K562 (cell line): ENCODE measurements around the gene CERS6. TPM values are rescaled to one million over a fixed set of nuclear protein-coding genes. Genes with fewer than 3 reads are reported as not detected.

Source experiments
- ATAC-seq: fragments of 200-7000 bp; cut with Tn5 transposase; 3 replicates; pipeline ENCODE4 v1.9.1; 2020; ENCODE audit warnings: moderate library complexity
- BruUV-seq: library from RNA; stranded (reverse); fragments of 400-500 nt; replicated peaks from 2 replicates; lab custom pipeline; 2021; lab: Mats Ljungman, UMichigan
- CTCF ChIA-PET: fragments of 300-600 bp; formaldehyde crosslinking; extraction: SDS; loops from one replicate; lab custom pipeline; 2021; ENCODE audit warnings: low intra/inter-chr PET ratio; lab: Yijun Ruan, JAX
- POLR2A ChIA-PET: fragments of 300-600, 350-650 bp; sonication (Branson Sonifier 250); formaldehyde crosslinking; extraction: SDS; loops from one replicate; lab custom pipeline; 2021; ENCODE audit warnings: antibody characterized with exemption, inconsistent platforms; lab: Yijun Ruan, JAX
- DNase-seq, 4 experiments: peaks; one replicate each; pipeline versions ENCODE4 v3.0.0 to v3.0.0-alpha.2; 2011 to 2018; ENCODE audit warnings: low spot score in 3 of 4, mixed read lengths in 3 of 4; ENCODE audit errors: extremely low read depth in 1 of 4
- FAIRE-seq: peaks from 2 replicates; lab custom pipeline; 2011; peaks lifted over from hg19 to GRCh38; lab: Jason Lieb, UNC
- H2AFZ ChIP-seq: 2 replicates; pipeline ENCODE4 v1.6.0; 2011; ENCODE audit warnings: low read depth, low read length, control low read depth, inconsistent platforms
- H3K27ac ChIP-seq: fragments of 200-600 bp; 3 replicates; pipeline ENCODE4 v1.8.0; 2011; ENCODE audit warnings: low read depth, mild to moderate bottlenecking, control low read depth, inconsistent platforms, low read length, moderate library complexity, mixed read lengths; ENCODE audit errors: extremely low read depth
- H3K27me3 ChIP-seq, 2 experiments: fragments of 300-600 bp in 1 of 2; 2 replicates in 1 of 2; 3 replicates in 1 of 2; pipeline versions ENCODE4 v1.6.0 to v1.8.0; 2011; ENCODE audit warnings: inconsistent platforms in 2 of 2, low read length in 2 of 2, mild to moderate bottlenecking in 1 of 2, mixed read lengths in 1 of 2, moderate library complexity in 1 of 2; ENCODE audit not compliant: control insufficient read depth in 2 of 2, insufficient read depth in 2 of 2
- H3K36me3 ChIP-seq: fragments of 300-600 bp; 3 replicates; pipeline ENCODE4 v1.8.0; 2011; ENCODE audit warnings: mild to moderate bottlenecking, low read length, inconsistent platforms; ENCODE audit not compliant: control insufficient read depth, insufficient read depth
- H3K4me1 ChIP-seq, 2 experiments: fragments of 200-600 bp in 1 of 2; replicated peaks in 1 of 2; 2 replicates in 1 of 2; 3 replicates in 1 of 2; pipeline versions ENCODE4 v1.5.1 to v1.8.0; 2011; ENCODE audit warnings: inconsistent platforms in 2 of 2, low read length in 2 of 2, mild to moderate bottlenecking in 1 of 2, mixed read lengths in 1 of 2, moderate library complexity in 1 of 2; ENCODE audit not compliant: control insufficient read depth in 2 of 2, insufficient read depth in 2 of 2
- H3K4me2 ChIP-seq: 2 replicates; pipeline ENCODE4 v1.6.1; 2011; ENCODE audit warnings: low read length, control low read depth, inconsistent platforms, mixed read lengths; ENCODE audit not compliant: insufficient read depth
- H3K4me3 ChIP-seq: fragments of 200-600 bp; sonication (generic), shearing (Covaris generic); 2 replicates; pipeline ENCODE4 v1.5.1; 2016; ENCODE audit warnings: control low read depth, inconsistent platforms
- H3K79me2 ChIP-seq: fragments of 200-600 bp; 3 replicates; pipeline ENCODE4 v1.8.0; 2011; ENCODE audit warnings: low read length, inconsistent platforms; ENCODE audit not compliant: control insufficient read depth, insufficient read depth
- H3K9ac ChIP-seq, 2 experiments: 2 replicates each; pipeline versions ENCODE4 v1.6.0 to v1.6.1; 2011; ENCODE audit warnings: low read depth in 2 of 2, low read length in 2 of 2, control low read depth in 1 of 2, inconsistent platforms in 1 of 2, mild to moderate bottlenecking in 1 of 2, mixed read lengths in 1 of 2; ENCODE audit not compliant: insufficient read depth in 1 of 2
- H3K9me1 ChIP-seq: one replicate; pipeline ENCODE4 v1.6.0; 2011; ENCODE audit warnings: inconsistent platforms, mild to moderate bottlenecking, low read length, moderate library complexity; ENCODE audit not compliant: control insufficient read depth, insufficient read depth
- H3K9me3 ChIP-seq: replicated peaks from 2 replicates; pipeline ENCODE4 v1.5.1; 2011; ENCODE audit warnings: low read depth, low read length, inconsistent platforms; ENCODE audit not compliant: control insufficient read depth, insufficient read depth
- H4K20me1 ChIP-seq: replicated peaks from 2 replicates; pipeline ENCODE4 v1.6.1; 2011; ENCODE audit warnings: low read length, inconsistent platforms, mixed read lengths; ENCODE audit not compliant: control insufficient read depth, insufficient read depth
- CHD4 ChIP-seq: fragments of 200-600 bp; sonication (generic); IDR thresholded peaks from 3 replicates; pipeline ENCODE4 v1.6.1; 2012; ENCODE audit warnings: low read depth, mild to moderate bottlenecking, mixed read lengths, low read length, inconsistent platforms; ENCODE audit not compliant: insufficient read depth, insufficient replicate concordance, poor library complexity, severe bottlenecking
- HIVEP1 ChIP-seq: fragments of 250-450 bp; sonication (Bioruptor Pico); IDR thresholded peaks from 2 replicates; pipeline ENCODE4 v1.4.0; 2020; ENCODE audit warnings: mild to moderate bottlenecking
- LCOR ChIP-seq: sonication (generic); formaldehyde crosslinking; IDR thresholded peaks from 2 replicates; pipeline ENCODE4 v1.8.0; 2022; ENCODE audit warnings: mild to moderate bottlenecking, missing genetic modification reagents
- LEF1 ChIP-seq: fragments of 450-650 bp; IDR thresholded peaks from 2 replicates; pipeline ENCODE4 v1.6.1; 2016; ENCODE audit warnings: mild to moderate bottlenecking
- MTA1 ChIP-seq: fragments of 450-650 bp; IDR thresholded peaks from 2 replicates; pipeline ENCODE4 v1.6.1; 2017; ENCODE audit warnings: borderline replicate concordance
- PHF21A ChIP-seq: fragments of 450-650 bp; IDR thresholded peaks from 2 replicates; pipeline ENCODE4 v1.6.1; 2017; ENCODE audit warnings: low read depth, borderline replicate concordance
- POLR2A ChIP-seq: fragments of 450-650 bp; conservative IDR thresholded peaks from 2 replicates; pipeline ENCODE4 v1.6.1; 2016
- POLR2B ChIP-seq: fragments of 450-650 bp; IDR thresholded peaks from 2 replicates; pipeline ENCODE4 v1.6.1; 2018; ENCODE audit warnings: low read depth; ENCODE audit not compliant: partially characterized antibody
- ZNF695 ChIP-seq: fragments of 450-650 bp; formaldehyde crosslinking; IDR thresholded peaks from 2 replicates; pipeline ENCODE4 v1.4.0; 2020; ENCODE audit warnings: mild to moderate bottlenecking, moderate library complexity
- WGBS: fragments of 100-300 bp; shearing (Covaris generic); methylation state at CpG from one replicate; pipeline ENCODE4 v1.1.6; 2016; ENCODE audit warnings: low coverage, mixed read lengths; ENCODE audit not compliant: insufficient coverage; ENCODE audit errors: missing lambda C conversion rate; 5-methylcytosine and 5-hydroxymethylcytosine counted together
- in situ Hi-C: fragments of 300-500 bp; cut with MboI; formaldehyde crosslinking; loops from 4 replicates; pipeline ENCODE4 v1.15.0; 2018; ENCODE audit warnings: inconsistent platforms, mixed read lengths
- intact Hi-C: fragments of 100-400 bp; cut with micrococcal nuclease; formaldehyde crosslinking; loops from 2 replicates; pipeline ENCODE4 v1.14.2; 2022
- polyA plus RNA-seq, 8 experiments: library from polyadenylated mRNA; depleted of rRNA in 4 of 8; stranded (reverse) in 5 of 8; unstranded in 3 of 8; fragments of >200 nt; fragmentation: Nextera tagmentation in 2 of 8; fragmentation: Illumina TruSeq in 1 of 8; extraction: Ambion mirVana in 2 of 8; extraction: Trizol in 1 of 8; gene quantifications; 2 replicates each; pipeline versions ENCODE4 v1.2.1 to v1.2.3, GENCODE V29; 2011 to 2014; ENCODE audit warnings: inconsistent platforms in 1 of 8, missing spikeins in 1 of 8
- total RNA-seq, 7 experiments: library from RNA; depleted of rRNA in 6 of 7; stranded (reverse); fragments of >200 nt in 6 of 7; fragmentation: Illumina TruSeq in 2 of 7; extraction: Trizol in 2 of 7; gene quantifications; 2 replicates each; pipeline versions ENCODE4 v1.2.1 to v1.2.3, GENCODE V29; 2011 to 2021; ENCODE audit warnings: low replicate concordance in 1 of 7

The CERS6 gene
- total and polyA plus RNA-seq, 9 of the 15 experiments (the other 6 are each of a cell fraction or from before 2014, with no cell fraction given): 1.6 to 13.6 (median 11.4) TPM

GRCh38 chr2:168814939-168815907 lies 359.2 kb downstream of the CERS6 start:
- ChIA-PET CTCF (no interaction called here), POLR2A (interaction anchor here (0.5 to 7.9 kb wide), 6 partner anchors 9 to 874 kb away, joined by 3 to 81 read pairs (median 3); partner anchors contain the start of gene NOSTRIN)
- Histone ChIP-seq H3K9ac (no peak overlapping the region), H2AFZ (no peak overlapping the region), H3K9me1 (no peaks in the 10 kb centered on the region), H3K27me3 (no peaks in the 10 kb centered on the region), H4K20me1 (no peaks in the 10 kb centered on the region), H3K9me3 (no peaks in the 10 kb centered on the region), H3K4me1 (peaks cover 0 to 30% of the 10 kb centered on the region in 2 experiments; a peak in 4 of 5 replicates), H3K4me3 (no peak overlapping the region), H3K79me2 (peaks cover 3% of the 10 kb centered on the region; the same call in 1 of the 3 replicates), H3K36me3 (peaks cover 54% of the 10 kb centered on the region), H3K4me2 (no peak overlapping the region), H3K27ac (no peak overlapping the region)
- no peak for TF ChIP-seq POLR2B
- in situ Hi-C loops: no loop called here
- FAIRE-seq (no peak), DNase-seq (no peak), ATAC-seq (no peak)
- BruUV-seq: no TSS peak
- 94% methylated on average over 1 of the region's 1 CpG for WGBS
- intact Hi-C loops: no loop called here

- no peak for ATAC-seq
- FAIRE-seq: no peak
Observed at GRCh38 chr2:168816369-168816768, 360.3 kb downstream of the CERS6 start.

More at GRCh38 chr2:168816369-168816768, 360.3 kb downstream of the CERS6 start:
- ChIA-PET CTCF (no interaction called here), POLR2A (interaction anchor here (3.1 to 7.9 kb wide), 2 partner anchors 9 to 14 kb away, joined by 20 to 81 read pairs; partner anchors contain the start of gene NOSTRIN)
- BruUV-seq: no TSS peak
- H3K4me3 ChIP-seq: no peak overlapping the region
- intact Hi-C loops (no loop called here), in situ Hi-C loops (no loop called here)
- H2AFZ ChIP-seq: no peak overlapping the region
- no peaks in the 10 kb centered on the region for H3K27me3 ChIP-seq
- DNase-seq: no peak
- H3K9me3 ChIP-seq: no peaks in the 10 kb centered on the region
- H4K20me1 ChIP-seq: no peaks in the 10 kb centered on the region
- no peak overlapping the region for H3K27ac ChIP-seq
- no peaks in the 10 kb centered on the region for H3K79me2 ChIP-seq
- H3K4me2 ChIP-seq: no peak overlapping the region
- peaks cover 0 to 21% of the 10 kb centered on the region in 2 experiments; a peak in 4 of 5 replicates for H3K4me1 ChIP-seq
- WGBS: 71% methylated on average over 3 of the region's 3 CpGs
- no peak overlapping the region for H3K9ac ChIP-seq
- no peaks in the 10 kb centered on the region for H3K9me1 ChIP-seq
- no peak for TF ChIP-seq HIVEP1 (CRISPR knock-in tag)
- no peak for TF ChIP-seq CHD4
- no peak for TF ChIP-seq PHF21A
- no peak for TF ChIP-seq POLR2A
- TF ChIP-seq MTA1: no peak
- no peak for TF ChIP-seq LCOR (CRISPR knock-in tag)
- TF ChIP-seq ZNF695: no peak
- no peak for TF ChIP-seq LEF1
- TF ChIP-seq, all 486 proteins: peak for 0
- peaks cover 59% of the 10 kb centered on the region for H3K36me3 ChIP-seq
